MG63 (cell line): ENCODE measurements around the gene CYP39A1. TPM values are rescaled to one million over a fixed set of nuclear protein-coding genes. Genes with fewer than 3 reads are reported as not detected.

ENCODE experiments used
- DNase-seq: peaks from one replicate; pipeline ENCODE4 v3.0.0-alpha.2; 2020
- H3K27me3 ChIP-seq: fragments of 250-450 bp; sonication (Bioruptor Pico); 2 replicates; pipeline ENCODE4 v1.5.1; 2020; ENCODE audit warnings: mild to moderate bottlenecking, moderate library complexity
- H3K36me3 ChIP-seq: fragments of 250-450 bp; sonication (Bioruptor Pico); 2 replicates; pipeline ENCODE4 v1.5.1; 2020; ENCODE audit warnings: mild to moderate bottlenecking, moderate library complexity
- H3K4me3 ChIP-seq: fragments of 250-450 bp; sonication (Bioruptor Pico); 2 replicates; pipeline ENCODE4 v1.5.1; 2020; ENCODE audit warnings: mild to moderate bottlenecking, moderate library complexity
- H3K9me3 ChIP-seq: fragments of 250-450 bp; sonication (Bioruptor Pico); 2 replicates; pipeline ENCODE4 v1.5.1; 2020; ENCODE audit warnings: mild to moderate bottlenecking, moderate library complexity
- total RNA-seq: library from RNA; depleted of rRNA; stranded (reverse); fragments of >200 nt; shearing (Covaris generic); gene quantifications from 2 replicates; pipeline ENCODE4 v1.2.3, GENCODE V29; 2014; ENCODE audit warnings: low replicate concordance

Gene CYP39A1
- total RNA-seq, 1 experiment from 2014 or later: 0.10 TPM

GRCh38 chr6:46626228-46626909 lies 26.2 kb downstream of the CYP39A1 start:
- DNase-seq: no peak
- Histone ChIP-seq H3K27me3 (no peaks in the 10 kb centered on the region), H3K4me3 (no peak overlapping the region), H3K36me3 (no peaks in the 10 kb centered on the region), H3K9me3 (no peaks in the 10 kb centered on the region)

GRCh38 chr6:46618726-46619125 lies 33.9 kb downstream of the CYP39A1 start:
- H3K36me3 ChIP-seq: no peaks in the 10 kb centered on the region
- no peak overlapping the region for H3K4me3 ChIP-seq
- H3K27me3 ChIP-seq: no peaks in the 10 kb centered on the region
- H3K9me3 ChIP-seq: no peaks in the 10 kb centered on the region
- DNase-seq: no peak

- Histone ChIP-seq H3K4me3 (no peak overlapping the region), H3K9me3 (no peaks in the 10 kb centered on the region), H3K27me3 (no peaks in the 10 kb centered on the region), H3K36me3 (no peaks in the 10 kb centered on the region)
- no peak for DNase-seq
These were observed 40.0 kb downstream of the CYP39A1 start for GRCh38 chr6:46612645-46613044.

GRCh38 chr6:46610862-46611553 lies 41.6 kb downstream of the CYP39A1 start:
- no peak overlapping the region for H3K4me3 ChIP-seq
- DNase-seq: no peak
- no peaks in the 10 kb centered on the region for H3K27me3 ChIP-seq
- H3K36me3 ChIP-seq: no peaks in the 10 kb centered on the region
- no peaks in the 10 kb centered on the region for H3K9me3 ChIP-seq

- Histone ChIP-seq H3K4me3 (no peak overlapping the region), H3K36me3 (no peaks in the 10 kb centered on the region), H3K9me3 (no peaks in the 10 kb centered on the region), H3K27me3 (no peaks in the 10 kb centered on the region)
- no peak for DNase-seq
These were observed 46.3 kb downstream of the CYP39A1 start for GRCh38 chr6:46606338-46606737.

GRCh38 chr6:46605091-46605797 lies 47.4 kb downstream of the CYP39A1 start:
- H3K36me3 ChIP-seq: no peaks in the 10 kb centered on the region
- no peak for DNase-seq
- H3K9me3 ChIP-seq: no peaks in the 10 kb centered on the region
- no peaks in the 10 kb centered on the region for H3K27me3 ChIP-seq
- H3K4me3 ChIP-seq: no peak overlapping the region

- Histone ChIP-seq H3K9me3 (no peaks in the 10 kb centered on the region), H3K36me3 (no peaks in the 10 kb centered on the region), H3K27me3 (no peaks in the 10 kb centered on the region), H3K4me3 (no peak overlapping the region)
- no peak for DNase-seq
These were observed 54.4 kb downstream of the CYP39A1 start for GRCh38 chr6:46598215-46598614.

- no peak for DNase-seq
- Histone ChIP-seq H3K9me3 (no peaks in the 10 kb centered on the region), H3K27me3 (no peaks in the 10 kb centered on the region), H3K4me3 (no peak overlapping the region), H3K36me3 (no peaks in the 10 kb centered on the region)
These were observed 59.9 kb downstream of the CYP39A1 start for GRCh38 chr6:46592740-46593139.

GRCh38 chr6:46592046-46592445 lies 60.6 kb downstream of the CYP39A1 start:
- H3K4me3 ChIP-seq: no peak overlapping the region
- no peak for DNase-seq

GRCh38 chr6:46590765-46591164 lies 61.9 kb downstream of the CYP39A1 start:
- Histone ChIP-seq H3K4me3 (no peak overlapping the region), H3K27me3 (no peaks in the 10 kb centered on the region), H3K36me3 (no peaks in the 10 kb centered on the region), H3K9me3 (no peaks in the 10 kb centered on the region)
- DNase-seq: no peak

More at GRCh38 chr6:46592046-46592445, 60.6 kb downstream of the CYP39A1 start:
- H3K27me3 ChIP-seq: no peaks in the 10 kb centered on the region
- no peaks in the 10 kb centered on the region for H3K9me3 ChIP-seq
- no peaks in the 10 kb centered on the region for H3K36me3 ChIP-seq

GRCh38 chr6:46586906-46587305 lies 65.7 kb downstream of the CYP39A1 start:
- no peak overlapping the region for H3K4me3 ChIP-seq
- no peaks in the 10 kb centered on the region for H3K36me3 ChIP-seq
- no peaks in the 10 kb centered on the region for H3K27me3 ChIP-seq
- no peaks in the 10 kb centered on the region for H3K9me3 ChIP-seq
- no peak for DNase-seq

GRCh38 chr6:46584586-46584985 lies 68.0 kb downstream of the CYP39A1 start:
- Histone ChIP-seq H3K36me3 (no peaks in the 10 kb centered on the region), H3K4me3 (no peak overlapping the region), H3K27me3 (no peaks in the 10 kb centered on the region), H3K9me3 (no peaks in the 10 kb centered on the region)
- peak; percentile 14 for DNase-seq

GRCh38 chr6:46583721-46584120 lies 68.9 kb downstream of the CYP39A1 start:
- Histone ChIP-seq H3K36me3 (no peaks in the 10 kb centered on the region), H3K27me3 (no peaks in the 10 kb centered on the region), H3K4me3 (no peak overlapping the region), H3K9me3 (no peaks in the 10 kb centered on the region)
- peak; percentile 6 for DNase-seq

- Histone ChIP-seq H3K27me3 (no peaks in the 10 kb centered on the region), H3K4me3 (no peak overlapping the region), H3K9me3 (no peaks in the 10 kb centered on the region), H3K36me3 (no peaks in the 10 kb centered on the region)
- no peak for DNase-seq
These were observed 69.5 kb downstream of the CYP39A1 start for GRCh38 chr6:46583081-46583480.

GRCh38 chr6:46581459-46582177 lies 71.0 kb downstream of the CYP39A1 start:
- Histone ChIP-seq H3K36me3 (no peaks in the 10 kb centered on the region), H3K4me3 (no peak overlapping the region), H3K9me3 (no peaks in the 10 kb centered on the region), H3K27me3 (no peaks in the 10 kb centered on the region)
- no peak for DNase-seq

- Histone ChIP-seq H3K4me3 (no peak overlapping the region), H3K27me3 (no peaks in the 10 kb centered on the region), H3K9me3 (no peaks in the 10 kb centered on the region), H3K36me3 (no peaks in the 10 kb centered on the region)
- DNase-seq: no peak
These were observed 77.1 kb downstream of the CYP39A1 start for GRCh38 chr6:46575530-46575929.

- Histone ChIP-seq H3K27me3 (no peaks in the 10 kb centered on the region), H3K9me3 (no peaks in the 10 kb centered on the region), H3K36me3 (no peaks in the 10 kb centered on the region), H3K4me3 (no peak overlapping the region)
- no peak for DNase-seq
These were observed 79.5 kb downstream of the CYP39A1 start for GRCh38 chr6:46573140-46573539.
